GM19240 (cell line): ENCODE data around the gene LENEP.

ENCODE experiments used
- DNase-seq: peaks from one replicate; pipeline ENCODE4 v3.0.0; 2011; ENCODE audit warnings: low spot score; ENCODE audit not compliant: insufficient read length

The LENEP gene

DNA sequence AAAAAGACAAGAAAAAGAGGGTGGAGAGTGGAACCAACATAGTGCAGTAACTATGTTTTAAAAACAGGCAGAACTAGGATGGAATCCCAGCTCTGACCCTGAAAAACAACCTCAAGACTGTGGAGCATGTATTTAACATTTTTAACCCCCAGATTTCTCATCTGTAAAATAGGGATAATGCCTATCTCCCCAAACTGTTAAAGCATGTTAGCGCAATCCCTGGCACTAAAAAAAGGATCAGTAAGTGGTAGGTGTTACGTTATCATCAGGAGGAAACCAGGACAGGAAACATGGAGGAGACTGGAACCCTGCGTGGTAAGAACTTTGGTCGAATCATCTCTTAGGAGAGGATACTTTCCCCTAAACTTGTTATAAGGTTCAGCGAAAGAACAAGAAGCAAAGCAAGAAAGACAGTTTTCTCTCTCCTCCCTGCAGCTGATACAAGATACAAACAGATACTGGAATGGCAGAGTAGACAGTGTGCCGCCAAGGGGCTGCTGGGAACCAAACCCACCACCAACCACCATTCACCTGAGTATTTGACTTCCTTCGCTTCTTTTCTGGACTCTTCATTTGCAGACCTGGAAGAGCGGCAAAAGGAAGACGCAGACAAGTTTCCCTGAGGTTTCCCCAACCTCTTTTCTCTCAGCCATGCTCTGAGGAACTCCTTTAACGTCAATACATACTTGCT lies 32.8 kb upstream of the LENEP start:
- no peak for DNase-seq

DNA sequence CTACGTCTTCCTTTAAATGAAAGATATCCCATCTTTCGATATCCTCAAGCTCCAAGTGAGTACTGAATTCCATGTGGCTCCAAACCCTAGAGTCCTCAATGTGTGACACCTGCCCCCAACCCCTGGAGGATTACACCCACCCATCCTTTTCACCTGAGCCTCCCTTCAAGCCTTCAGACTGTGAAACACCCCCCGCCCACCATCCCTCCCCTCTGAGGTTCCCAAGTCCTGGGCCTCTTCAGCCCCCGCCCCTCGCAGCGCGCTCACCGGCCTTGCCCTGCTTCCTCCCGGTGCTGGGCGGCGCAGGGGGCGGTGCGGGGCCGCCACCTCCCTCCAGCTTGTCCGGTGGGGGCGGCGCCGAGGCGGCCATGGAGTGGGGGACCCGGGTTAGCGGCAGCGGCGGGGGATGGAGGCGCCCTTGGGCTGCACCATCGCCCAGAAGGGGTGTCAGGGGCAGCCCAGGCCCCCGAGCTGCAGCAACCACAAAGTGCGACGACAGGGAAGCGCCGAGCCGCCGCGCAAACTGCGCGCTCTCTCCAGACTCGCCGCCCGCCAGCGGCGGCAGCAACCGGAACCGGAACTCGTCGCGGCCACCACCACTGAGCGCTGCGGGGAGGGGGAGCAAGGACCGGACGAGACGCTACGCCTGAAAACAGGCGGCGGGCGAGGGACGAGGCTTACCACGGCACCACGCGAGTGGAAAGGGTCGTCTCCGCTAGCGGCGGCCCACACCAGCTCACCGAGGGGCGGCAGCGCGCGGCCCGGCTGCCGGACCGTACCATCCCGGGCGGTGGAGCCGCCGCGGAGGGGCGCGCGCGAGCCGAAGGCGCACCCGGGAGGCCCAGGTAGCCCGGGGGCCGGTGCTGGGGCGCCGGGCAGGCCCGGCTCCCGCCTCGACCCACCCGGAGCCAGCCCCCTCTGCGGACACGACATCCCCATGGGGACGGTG lies 31.9 kb upstream of the LENEP start, which contains the start of gene PYGO2:
Gene PYGO2 (minus strand): TSS at position 576 of the 949 bp plus-strand sequence. CDS start 206 bp downstream, at position 370.
- peak; percentile 82 for DNase-seq

DNA sequence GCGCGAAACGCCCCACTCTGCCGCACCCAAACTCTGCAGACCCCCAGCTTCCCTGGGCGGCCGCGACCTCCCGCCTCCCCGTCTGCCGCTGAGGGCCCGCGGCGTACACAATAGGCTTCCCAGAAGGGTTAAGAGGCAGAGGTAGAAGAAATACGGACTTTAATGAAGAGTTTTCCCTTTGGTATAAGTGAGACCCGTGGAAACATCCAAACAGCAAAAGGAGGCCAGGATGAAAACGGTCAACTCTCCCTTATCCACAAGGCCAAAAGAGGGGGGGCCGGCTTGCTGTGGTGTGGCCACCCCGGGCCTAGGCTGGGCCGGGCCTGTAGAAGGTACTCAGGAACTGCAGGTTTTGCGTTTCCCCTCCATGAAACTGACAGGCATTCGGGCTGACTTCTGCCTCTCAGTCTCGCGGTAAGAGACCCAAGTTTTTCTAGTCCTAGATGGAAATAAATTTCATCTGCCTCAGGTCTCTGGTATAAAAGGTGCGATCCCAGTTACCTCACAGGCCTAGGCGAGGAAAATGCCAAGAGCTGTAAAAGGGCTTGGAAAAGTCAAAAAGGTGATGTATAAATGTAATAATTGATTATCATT lies 31.1 kb upstream of the LENEP start:
- DNase-seq, result peak; percentile 43

DNA sequence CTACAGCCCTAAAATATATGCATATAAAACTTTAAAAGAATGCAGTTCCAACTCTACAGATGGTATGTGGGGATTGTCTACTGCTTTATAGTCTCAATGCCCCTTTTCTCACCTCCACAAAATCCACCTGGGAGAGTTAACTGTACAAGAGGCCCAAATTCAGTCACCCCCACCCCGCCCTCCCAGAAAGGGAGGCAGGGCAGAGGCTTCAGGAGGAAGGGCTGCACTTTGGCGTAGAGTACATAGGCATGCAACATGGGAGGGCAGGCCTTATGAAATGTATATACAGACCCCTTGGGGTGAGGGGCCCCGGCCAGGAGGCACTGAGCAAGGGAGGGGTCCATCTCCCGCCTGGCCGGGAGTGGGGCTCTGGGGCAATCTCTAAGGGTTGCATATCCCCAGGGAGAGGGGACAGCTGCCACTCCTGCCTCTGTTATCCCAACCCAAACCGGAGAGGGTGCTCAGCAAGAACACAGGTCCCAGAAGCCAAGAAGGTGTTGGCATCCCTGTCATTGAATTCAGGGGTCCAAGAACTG lies 30.5 kb upstream of the LENEP start:
- no peak for DNase-seq

DNA sequence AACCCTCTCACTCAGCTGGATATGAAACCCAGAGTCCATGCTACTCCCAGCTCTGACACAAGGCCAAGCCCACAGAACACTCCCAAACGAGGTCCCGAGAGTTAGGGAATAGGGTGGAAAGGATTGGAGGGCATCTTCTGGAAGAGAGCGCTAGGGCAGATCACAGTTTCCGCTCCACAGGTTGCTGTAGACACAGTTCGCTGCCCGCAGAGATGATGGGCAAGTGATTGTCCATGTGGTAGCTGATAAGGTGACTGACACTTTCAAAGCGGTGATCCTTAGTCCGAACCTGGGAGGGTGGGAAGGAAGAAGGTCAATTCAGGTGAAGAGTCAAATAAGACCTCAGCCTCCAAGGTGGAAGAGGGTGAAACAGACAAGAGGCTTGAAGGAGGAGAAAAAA lies 29.7 kb upstream of the LENEP start:
- DNase-seq, result no peak

DNA sequence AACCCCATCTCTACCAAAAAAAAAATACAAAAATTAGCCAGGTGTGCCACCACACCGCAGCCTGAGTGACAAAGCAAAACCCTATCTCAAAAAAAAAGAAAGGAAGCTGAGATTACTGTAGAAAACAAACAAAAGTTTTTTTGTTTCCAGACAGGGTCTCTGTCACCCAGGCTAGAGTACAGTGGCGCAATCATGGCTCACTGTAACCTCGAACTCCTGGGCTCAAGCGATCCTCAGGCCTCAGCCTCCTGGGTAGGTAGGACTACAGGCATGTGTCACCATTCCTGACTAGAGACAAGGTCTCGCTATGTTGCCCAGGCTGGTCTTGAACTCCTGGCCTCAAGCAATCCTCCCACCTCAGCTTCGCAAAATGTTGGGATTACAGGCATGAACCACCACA lies 29.0 kb upstream of the LENEP start:
- DNase-seq, result no peak

DNA sequence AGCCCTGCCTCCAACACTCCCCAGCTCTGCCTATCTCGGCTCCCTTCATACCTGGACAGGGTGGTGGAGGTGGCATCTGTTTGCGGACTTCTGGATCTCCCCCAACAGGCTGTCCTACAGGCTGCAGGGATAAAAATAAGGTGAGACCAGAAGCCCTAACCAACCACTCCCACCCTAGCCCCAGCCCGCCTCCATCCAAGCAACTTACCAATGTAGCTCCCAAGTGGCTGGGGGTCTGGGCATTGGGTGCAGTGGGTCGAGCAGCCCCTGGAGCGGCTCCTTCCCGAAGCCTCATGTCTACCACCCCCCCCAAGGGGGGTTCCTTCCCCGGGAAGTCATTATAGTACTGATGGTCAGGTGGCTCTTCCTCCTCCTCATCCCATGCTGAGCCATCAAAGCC lies 27.3 kb upstream of the LENEP start:
- no peak for DNase-seq

DNA sequence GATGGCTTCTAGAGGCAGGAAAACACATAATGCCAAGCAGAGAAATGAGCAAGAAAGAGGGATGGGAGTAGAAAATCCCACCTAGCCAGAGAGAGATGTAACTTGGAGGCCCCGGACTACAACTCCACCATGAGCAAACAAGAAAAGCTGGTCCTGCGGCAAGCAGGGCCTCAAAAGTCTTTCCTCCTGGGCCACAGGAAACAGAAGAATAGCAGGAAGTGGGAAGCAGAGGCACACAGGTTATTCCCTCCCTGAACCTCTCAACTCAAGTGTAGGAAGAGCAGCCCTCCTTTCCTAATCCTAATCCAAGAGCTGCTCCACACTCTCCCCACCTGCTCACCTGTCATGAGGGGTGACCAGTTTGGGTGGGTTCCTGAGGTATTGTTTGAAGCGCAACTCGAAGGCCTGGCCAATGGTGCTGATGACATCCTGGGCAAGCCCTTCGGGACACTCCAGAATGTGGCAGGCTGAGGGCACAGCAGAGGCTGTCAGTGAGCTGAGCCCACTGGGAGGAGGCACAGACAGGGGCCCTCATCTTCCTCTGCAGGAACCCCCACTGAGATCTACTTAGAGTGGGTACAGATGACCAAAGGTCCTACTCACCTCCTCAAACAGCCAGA lies 25.9 kb upstream of the LENEP start:
- DNase-seq, result no peak

DNA sequence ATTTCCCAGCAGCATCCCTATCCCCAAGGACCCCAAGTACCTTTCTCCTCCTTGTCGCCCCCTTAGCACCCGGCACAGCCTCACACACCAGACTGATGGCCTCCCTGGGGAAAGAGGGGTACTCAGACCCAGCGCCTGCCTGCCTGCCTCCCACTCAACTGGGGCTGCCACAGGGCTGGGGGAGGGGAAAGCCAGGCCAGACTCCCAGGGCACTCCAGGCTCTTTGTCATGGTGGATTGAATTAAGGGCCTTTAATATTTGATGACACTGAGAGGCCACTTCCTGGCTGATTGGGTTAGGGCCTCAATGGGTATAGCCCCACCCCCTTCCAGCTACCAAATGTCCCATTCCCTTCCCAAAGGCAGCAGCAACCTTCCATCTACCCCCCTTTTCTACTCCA lies 24.7 kb upstream of the LENEP start:
- no peak for DNase-seq

DNA sequence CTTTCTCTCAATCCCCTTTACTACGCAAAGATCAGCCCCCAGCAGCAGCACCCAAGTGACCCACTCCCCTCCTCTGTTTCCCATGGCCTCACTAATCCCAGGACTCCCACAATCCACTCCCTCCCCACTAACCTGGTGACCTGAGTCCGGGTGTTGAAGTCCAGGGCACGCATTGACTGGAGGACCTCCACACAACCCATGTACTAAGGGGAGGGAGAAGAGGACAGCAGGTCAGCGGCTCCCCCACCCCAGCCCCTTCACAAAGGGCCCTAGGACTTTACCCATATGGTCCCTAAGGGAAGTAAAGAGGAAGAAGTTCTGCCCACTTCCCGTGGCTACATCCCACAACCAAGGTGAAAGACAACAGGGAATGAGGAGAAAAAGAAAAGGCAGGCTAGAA lies 24.1 kb upstream of the LENEP start:
- DNase-seq, result no peak

DNA sequence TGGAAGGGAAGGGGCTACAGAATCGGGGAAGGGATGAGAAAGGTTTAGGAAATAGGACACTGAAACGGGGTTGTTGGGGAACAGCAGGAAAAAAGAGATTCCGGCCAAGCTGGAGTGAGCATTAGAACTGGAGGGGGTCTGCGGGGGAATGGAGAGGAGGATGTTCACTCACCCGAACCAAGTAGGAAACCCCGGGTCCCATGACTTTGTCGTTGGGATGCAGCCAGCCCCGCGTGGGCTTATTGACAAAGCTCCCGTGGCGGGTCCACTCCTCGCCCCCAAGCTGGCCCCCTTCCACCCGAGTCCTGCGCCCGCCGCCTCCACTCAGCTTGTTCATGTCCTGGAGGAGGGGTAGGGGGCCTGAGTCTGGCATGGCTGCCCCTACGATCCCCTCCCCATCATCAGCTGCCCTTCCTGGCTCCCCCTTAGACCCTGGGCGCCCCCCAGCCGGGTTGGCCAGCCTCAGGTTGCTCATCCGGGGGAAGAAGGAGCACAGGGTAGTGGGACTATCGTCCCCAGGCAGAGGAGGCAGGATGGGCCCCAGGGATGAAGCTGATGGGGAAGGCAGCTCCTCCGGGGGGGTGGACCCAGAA lies 23.4 kb upstream of the LENEP start:
- no peak for DNase-seq

DNA sequence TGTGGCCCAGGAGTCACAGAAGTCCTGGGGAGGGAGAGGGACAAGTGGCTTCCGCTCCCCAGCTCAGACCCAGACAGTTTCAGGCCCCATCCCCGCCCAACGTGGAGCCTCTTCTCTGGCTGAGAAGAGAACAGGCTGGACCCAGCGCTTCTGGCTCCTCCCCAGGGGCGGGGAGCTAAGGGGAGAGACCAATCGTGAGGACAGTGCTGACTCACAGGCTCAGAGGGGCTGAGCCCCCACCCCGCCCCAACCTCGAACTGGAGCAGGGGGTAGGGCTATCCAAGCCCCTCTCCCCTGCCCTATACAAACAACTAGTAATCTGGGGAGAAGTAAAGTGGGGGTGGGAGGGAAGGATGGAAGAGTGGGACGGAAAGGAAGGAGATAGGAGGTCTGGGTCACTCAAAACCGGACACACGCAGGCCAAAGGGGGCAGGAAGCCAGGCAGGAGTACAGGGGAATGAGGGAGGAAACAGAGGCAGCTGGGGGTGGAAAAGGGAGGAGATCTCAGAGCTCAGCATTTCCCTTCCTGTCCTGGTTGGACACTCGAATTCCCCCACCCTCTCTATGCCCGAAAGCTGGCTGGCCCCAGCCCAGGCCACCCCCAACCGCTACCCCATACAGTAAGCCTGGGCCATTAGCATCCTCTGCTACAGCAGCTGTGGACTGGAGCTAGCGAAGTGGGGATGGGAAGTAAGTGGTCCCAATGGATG lies 22.6 kb upstream of the LENEP start, which contains the start of gene SHC1:
Gene SHC1 (minus strand): TSS at position 117 of the 710 bp plus-strand sequence. CDS start 221 bp downstream, outside the sequence.
- peak; percentile 37 for DNase-seq

DNA sequence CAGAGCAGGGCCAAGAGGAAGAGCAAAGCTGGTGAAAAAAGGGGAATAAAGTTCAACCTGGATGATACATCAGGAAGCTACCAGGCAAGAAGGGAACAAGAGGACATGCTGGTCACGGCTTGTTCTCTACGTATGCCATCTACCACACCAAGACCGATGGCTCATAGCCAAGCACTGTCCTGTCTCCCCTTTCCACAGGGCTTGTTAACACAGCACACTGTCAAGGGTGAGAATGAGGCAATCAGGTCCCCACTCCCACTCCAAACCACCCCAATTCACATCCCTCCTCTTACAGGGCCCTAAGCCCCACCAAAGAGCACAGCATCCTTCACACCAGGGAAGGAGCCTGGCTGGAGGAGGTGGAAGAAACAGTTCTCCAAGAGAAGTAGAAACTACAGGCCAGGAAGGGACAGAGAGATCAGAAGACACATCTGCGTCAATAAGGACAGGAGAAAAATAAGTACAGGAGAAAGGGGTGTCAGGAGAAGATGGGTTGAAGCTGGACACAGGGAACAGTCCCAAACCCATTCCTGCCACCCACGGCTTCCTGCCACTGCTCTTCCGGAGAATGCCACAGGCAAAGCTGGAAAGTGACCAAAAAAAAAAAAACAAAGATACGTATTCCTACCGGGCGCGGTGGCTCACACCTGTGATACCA lies 21.9 kb upstream of the LENEP start:
- DNase-seq, result no peak

DNA sequence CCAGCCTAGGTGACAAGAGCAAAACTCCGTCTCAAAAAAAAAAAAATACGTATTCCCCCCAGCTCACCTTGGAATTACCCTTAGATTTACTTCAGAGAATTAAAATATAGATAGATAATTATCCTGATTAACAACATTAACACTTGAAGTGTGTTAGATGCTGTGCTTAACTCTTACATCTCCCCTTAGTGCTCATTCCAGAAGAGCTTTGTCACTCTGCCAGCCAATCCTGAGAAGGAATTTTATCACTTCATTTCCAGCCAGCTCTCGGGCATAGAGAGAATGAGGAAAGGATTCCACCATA lies 21.2 kb upstream of the LENEP start:
- DNase-seq, result no peak

DNA sequence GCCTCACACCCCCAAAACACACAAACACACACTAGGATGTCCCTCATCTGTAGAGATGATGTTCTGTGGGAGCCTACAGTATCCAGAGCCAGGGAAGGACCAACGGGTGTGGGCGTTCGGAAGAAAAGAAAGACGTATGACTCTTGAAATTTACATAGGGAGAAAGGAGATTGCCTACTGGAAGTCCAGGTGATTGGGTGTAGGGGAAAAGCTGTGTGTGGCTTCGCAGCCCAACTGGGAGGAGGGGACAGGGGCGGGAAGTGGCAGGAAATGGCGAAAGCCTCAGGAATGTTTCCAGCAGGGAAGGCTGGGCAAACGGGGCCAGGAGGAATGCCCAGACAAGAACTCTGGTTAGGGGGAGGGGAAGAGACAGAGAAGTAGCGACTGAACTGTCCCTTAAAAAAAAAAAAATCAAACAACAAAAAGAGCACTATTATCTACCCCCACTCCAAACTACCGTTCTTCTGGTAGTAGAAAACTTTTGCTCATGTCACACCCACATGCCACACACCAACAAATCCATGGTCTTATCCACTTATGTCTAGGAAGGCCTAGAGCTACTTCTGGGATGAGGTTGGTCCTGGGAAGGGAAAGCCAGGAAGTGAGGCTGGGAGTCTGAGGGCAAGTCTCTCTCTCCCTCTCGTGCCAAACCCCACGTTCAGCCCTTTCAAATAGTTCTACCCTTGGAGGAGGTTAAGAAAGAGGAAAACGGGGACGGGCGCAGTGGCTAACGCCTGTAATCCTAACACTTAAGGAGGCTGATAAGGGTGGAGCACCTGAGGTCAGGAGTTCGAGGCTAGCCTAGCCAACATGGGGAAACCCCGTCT lies 20.7 kb upstream of the LENEP start:
- no peak for DNase-seq

DNA sequence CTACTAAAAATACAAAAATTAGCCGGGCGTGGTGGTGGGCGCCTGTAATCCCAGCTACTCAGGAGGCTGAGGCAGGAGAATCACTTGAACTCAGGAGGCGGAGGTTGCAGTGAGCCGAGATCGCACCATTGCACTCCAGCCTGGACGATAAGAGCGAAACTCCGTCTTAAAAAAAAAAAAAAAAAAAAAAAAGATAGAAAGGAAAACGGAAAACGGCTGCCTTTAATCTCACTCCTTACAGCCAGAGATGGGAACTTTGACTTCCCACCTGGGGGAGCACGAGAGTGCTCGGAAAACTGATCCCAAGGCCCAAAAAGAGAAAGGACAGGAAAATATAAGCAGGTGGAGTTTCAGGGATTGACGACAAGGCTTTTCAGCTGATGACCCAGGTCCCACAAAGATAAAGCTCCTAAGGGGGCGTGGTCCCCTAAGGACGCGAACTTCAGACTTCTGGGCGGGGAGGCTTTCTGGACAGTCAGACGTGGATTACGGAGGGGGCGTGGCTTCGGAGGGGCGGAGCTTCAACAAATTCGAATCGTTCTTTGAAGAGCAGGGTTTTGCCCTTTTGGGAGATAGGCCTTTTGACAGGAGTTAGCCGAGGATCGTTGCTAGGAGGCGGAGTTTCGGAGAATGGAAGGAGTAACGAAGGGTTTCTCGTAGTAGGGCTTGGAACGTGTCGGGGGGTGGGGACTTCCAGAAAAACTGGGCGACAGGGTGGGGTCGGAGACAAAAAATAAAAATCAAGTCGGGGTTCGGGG lies 19.9 kb upstream of the LENEP start:
- peak; percentile 91 for DNase-seq

DNA sequence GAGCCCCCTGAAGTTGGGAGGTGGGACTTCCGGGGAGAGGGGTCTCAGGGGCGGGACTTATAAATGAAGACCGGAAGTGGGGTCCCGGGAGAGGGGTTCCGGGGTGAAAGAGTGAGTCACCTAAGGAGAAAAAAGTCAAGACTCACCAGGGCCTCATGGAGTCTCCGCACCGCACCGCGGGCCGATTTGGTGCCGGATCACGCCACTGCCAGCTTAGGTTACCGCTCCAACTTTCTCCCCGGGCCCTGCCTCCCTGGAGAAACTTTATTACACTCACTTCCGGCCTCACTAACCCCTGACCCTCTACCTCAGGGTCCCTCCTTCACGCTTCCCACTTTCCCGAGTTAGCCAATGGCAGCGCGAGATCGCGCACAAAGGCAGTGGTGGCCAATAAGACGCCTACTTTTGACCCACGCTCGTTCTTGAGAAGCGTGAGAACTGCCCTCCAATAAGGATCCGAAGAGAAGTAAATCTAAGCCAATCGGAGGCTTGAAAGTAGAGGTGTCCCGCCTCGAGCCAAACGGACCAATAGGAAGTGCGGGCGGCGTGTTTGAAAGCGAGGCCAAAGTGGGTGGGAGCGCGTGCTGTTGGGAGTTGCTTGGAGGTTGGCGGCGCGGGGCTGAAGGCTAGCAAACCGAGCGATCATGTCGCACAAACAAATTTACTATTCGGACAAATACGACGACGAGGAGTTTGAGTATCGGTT lies 19.1 kb upstream of the LENEP start, which contains the start of gene CKS1B:
Gene CKS1B (plus strand): TSS at position 580 of the 706 bp plus-strand sequence. CDS start 65 bp downstream, at position 645.
- DNase-seq, result peak; percentile 96
